OCI-LY3 (cell line): ENCODE data around the gene TSNAX.

Experiments
- H2AFZ ChIP-seq: fragments of 200-600, 300-600 bp; shearing (Covaris generic); 2 replicates; pipeline ENCODE4 v1.6.0; 2014; ENCODE audit warnings: antibody characterized with exemption, low read depth, low read length
- H3K27ac ChIP-seq: fragments of 200-600, 300-600 bp; sonication (generic); 2 replicates; pipeline ENCODE4 v1.5.1; 2014; ENCODE audit warnings: mild to moderate bottlenecking, low read length, moderate library complexity, mixed read lengths
- H3K27me3 ChIP-seq: fragments of 200-600, 300-600 bp; sonication (generic); 2 replicates; pipeline ENCODE4 v1.6.1; 2014; ENCODE audit warnings: low read depth, low read length, mixed read lengths
- H3K36me3 ChIP-seq: fragments of 200-600, 300-600 bp; sonication (generic); replicated peaks from 2 replicates; pipeline ENCODE3; 2014; ENCODE audit warnings: low read depth, low read length, mixed read lengths
- H3K4me1 ChIP-seq: fragments of 300-600, 200-600 bp; sonication (generic); 2 replicates; pipeline ENCODE4 v1.6.1; 2014; ENCODE audit warnings: low read length, mixed read lengths
- H3K4me2 ChIP-seq: fragments of 200-600, 300-600 bp; sonication (generic); 2 replicates; pipeline ENCODE4 v1.6.1; 2014; ENCODE audit warnings: low read length, mixed read lengths
- H3K4me3 ChIP-seq: fragments of 300-600, 200-600 bp; sonication (generic); 2 replicates; pipeline ENCODE4 v1.5.1; 2014; ENCODE audit warnings: antibody characterized with exemption, mild to moderate bottlenecking, low read length, moderate library complexity
- H3K79me2 ChIP-seq: fragments of 300-600, 200-600 bp; shearing (Covaris generic); 2 replicates; pipeline ENCODE4 v1.6.1; 2014; ENCODE audit warnings: mild to moderate bottlenecking, low read length, mixed read lengths
- H3K9ac ChIP-seq: fragments of 300-600, 200-600 bp; shearing (Covaris generic); 2 replicates; pipeline ENCODE4 v1.6.0; 2014; ENCODE audit warnings: mild to moderate bottlenecking, low read length, moderate library complexity
- H3K9me3 ChIP-seq: fragments of 200-600, 300-600 bp; shearing (Covaris generic); 2 replicates; pipeline ENCODE4 v1.6.1; 2014; ENCODE audit warnings: low read length, mixed read lengths; ENCODE audit not compliant: insufficient read depth
- H4K20me1 ChIP-seq: fragments of 200-600, 300-600 bp; sonication (generic); 2 replicates; pipeline ENCODE4 v1.6.1; 2016; ENCODE audit warnings: low read length, mixed read lengths; ENCODE audit not compliant: insufficient read depth
- EZH2phosphoT487 ChIP-seq: fragments of 200-600 bp; shearing (Covaris generic); IDR thresholded peaks from 2 replicates; pipeline ENCODE4 v1.6.1; 2018; ENCODE audit warnings: antibody characterized with exemption, mixed run types, low read depth
- TF ChIP-seq, protein P1 (sequence below): fragments of 200-600, 300-600 bp; sonication (generic); IDR thresholded peaks from 2 replicates; pipeline ENCODE4 v1.5.1; 2014; ENCODE audit warnings: antibody characterized with exemption, low read length, low read depth

Gene TSNAX

DNA sequence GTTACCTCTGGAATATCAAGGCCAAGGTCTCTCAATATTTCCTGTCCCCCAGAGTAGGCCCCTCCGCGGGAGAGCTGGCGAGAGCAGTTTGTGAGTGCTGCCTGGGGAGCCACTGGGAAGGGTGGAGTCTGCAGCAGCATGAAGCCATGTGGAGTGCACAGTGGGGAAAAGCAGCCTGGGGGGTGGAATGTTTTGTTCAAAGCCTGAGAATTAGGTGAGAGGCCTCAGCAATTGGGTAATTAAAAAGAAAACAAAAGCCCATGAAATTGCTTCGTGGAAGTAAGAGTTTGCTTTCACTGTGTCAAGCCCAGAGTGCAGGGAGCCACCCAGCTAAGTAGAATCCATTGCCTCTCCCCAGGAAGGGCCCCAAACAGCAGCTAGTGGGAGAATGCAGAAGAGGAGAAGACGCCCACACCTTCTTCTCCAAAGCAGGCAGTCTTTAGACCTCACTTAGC, 67.9 kb downstream of the TSNAX start:
- Histone ChIP-seq H3K4me2 (no peak overlapping the region), H2AFZ (no peak overlapping the region)

DNA sequence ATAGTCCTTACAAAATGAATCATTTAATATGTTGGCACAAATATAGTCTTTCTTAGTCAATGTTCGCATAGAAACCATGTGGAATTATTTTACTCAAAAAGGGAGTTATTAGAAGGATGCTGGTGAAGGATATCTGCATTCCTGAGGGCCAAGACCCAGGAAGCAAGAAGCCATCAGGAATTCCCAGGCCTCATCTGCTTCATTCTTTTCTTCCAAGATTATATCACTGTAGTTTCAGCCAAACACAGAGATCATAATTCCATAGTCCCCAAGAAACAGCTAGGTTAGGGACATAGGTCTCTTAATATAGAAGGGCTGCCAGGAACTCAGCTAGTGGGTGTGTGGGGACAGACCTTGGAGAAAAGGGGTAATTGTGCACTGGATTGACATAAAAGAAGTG, 69.5 kb downstream of the TSNAX start:
- no peak overlapping the region for H3K9ac ChIP-seq

More for the DNA sequence above, 67.9 kb downstream of the TSNAX start:
- no peak overlapping the region for H3K9ac ChIP-seq
- H3K27me3 ChIP-seq = peaks cover 10% of the 10 kb centered on the region
- TF ChIP-seq EZH2phosphoT487 = no peak
- TF ChIP-seq, protein P1, sequence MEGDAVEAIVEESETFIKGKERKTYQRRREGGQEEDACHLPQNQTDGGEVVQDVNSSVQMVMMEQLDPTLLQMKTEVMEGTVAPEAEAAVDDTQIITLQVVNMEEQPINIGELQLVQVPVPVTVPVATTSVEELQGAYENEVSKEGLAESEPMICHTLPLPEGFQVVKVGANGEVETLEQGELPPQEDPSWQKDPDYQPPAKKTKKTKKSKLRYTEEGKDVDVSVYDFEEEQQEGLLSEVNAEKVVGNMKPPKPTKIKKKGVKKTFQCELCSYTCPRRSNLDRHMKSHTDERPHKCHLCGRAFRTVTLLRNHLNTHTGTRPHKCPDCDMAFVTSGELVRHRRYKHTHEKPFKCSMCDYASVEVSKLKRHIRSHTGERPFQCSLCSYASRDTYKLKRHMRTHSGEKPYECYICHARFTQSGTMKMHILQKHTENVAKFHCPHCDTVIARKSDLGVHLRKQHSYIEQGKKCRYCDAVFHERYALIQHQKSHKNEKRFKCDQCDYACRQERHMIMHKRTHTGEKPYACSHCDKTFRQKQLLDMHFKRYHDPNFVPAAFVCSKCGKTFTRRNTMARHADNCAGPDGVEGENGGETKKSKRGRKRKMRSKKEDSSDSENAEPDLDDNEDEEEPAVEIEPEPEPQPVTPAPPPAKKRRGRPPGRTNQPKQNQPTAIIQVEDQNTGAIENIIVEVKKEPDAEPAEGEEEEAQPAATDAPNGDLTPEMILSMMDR = no peak
- H3K4me3 ChIP-seq = no peak overlapping the region
- peaks cover 9% of the 10 kb centered on the region for H3K4me1 ChIP-seq
- no peaks in the 10 kb centered on the region for H3K36me3 ChIP-seq
- no peaks in the 10 kb centered on the region for H3K9me3 ChIP-seq
- H3K79me2 ChIP-seq = no peaks in the 10 kb centered on the region
- no peak overlapping the region for H3K27ac ChIP-seq
- no peaks in the 10 kb centered on the region for H4K20me1 ChIP-seq

DNA sequence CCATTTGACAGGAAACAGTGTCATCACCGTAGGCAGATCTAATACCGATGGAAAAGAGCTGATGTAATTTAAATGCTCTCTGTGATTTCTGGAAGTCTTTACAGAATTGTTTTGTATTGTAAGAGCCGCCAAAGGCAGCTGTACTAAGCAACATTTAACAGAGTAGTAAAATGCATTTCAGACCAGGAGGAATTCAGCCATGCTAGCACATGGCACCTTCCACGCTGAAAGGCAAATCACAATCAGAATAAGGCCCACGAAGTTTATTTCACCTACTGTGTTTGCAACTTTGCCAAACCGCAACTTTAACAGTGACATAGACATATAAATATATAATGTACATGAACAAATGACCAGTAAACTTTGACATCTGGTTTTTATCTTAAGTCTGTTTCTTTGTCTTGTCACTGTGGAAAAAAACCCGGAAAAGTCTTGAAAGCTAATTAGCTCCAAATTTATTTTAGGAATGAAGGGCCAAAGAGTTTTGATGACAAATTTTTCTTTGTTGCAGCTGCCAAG, 72.0 kb downstream of the TSNAX start:
- Histone ChIP-seq H3K27ac (no peak overlapping the region), H2AFZ (no peak overlapping the region), H3K9ac (no peak overlapping the region)

More for the DNA sequence above, 69.5 kb downstream of the TSNAX start:
- Histone ChIP-seq H3K79me2 (no peaks in the 10 kb centered on the region), H3K36me3 (no peaks in the 10 kb centered on the region), H3K27ac (no peak overlapping the region), H3K9me3 (no peaks in the 10 kb centered on the region), H3K27me3 (peaks cover 19% of the 10 kb centered on the region), H3K4me3 (no peak overlapping the region), H3K4me1 (no peaks in the 10 kb centered on the region), H3K4me2 (no peak overlapping the region), H2AFZ (no peak overlapping the region), H4K20me1 (no peaks in the 10 kb centered on the region)
- TF ChIP-seq, protein P1 = no peak
- no peak for TF ChIP-seq EZH2phosphoT487

DNA sequence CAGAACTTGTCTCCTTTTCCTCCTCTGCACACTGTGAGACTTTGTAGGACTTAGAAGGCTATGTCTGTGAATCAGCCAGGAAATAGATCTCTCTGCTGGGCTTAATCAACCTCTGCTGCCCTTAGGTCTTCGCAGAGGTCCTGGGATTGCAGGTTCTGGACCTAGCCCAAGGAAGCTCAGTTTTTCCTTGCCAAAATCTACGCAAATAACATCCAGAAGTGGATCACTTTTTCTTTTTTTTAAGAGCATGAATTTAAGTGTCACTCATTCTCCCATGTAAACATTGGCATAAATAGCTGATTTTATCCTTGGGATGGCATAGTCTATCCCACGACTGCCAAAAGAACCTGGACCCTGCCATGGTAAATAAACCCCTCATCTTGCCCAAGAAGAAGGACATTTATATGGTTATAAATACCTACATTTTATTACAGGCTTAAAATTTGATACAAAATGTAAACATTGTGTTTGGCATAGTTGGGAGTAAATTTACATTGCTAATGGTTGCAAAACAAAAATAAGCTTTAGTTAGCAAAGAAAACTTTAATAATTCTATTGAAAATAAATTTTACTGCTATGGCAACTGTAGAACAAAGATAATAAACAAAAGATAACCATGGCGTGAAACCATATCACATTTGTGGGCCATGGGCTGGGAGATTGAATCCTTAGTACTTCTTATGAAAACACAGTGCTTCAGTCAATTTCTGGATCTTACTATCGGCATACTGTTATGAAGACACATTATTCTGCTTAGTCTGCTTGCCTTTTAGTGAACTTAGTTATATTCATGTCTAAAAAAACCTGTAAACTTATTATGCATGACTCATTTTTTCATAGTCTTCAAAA, 73.6 kb downstream of the TSNAX start:
- H3K27ac ChIP-seq = no peak overlapping the region
- H4K20me1 ChIP-seq = no peaks in the 10 kb centered on the region; the same call in 1 of the 2 replicates
- no peak overlapping the region for H3K4me2 ChIP-seq

More for the DNA sequence above, 72.0 kb downstream of the TSNAX start:
- Histone ChIP-seq H3K27me3 (peaks cover 26% of the 10 kb centered on the region), H3K79me2 (no peaks in the 10 kb centered on the region), H3K36me3 (no peaks in the 10 kb centered on the region), H3K4me1 (0 out of 2 replicates have a peak, but pooled peaks cover 4% of the 10 kb centered on the region), H4K20me1 (no peaks in the 10 kb centered on the region; the same call in 1 of the 2 replicates), H3K4me3 (no peak overlapping the region), H3K9me3 (no peaks in the 10 kb centered on the region), H3K4me2 (no peak overlapping the region)
- no peak for TF ChIP-seq EZH2phosphoT487
- TF ChIP-seq, protein P1 = no peak

More for the DNA sequence above, 73.6 kb downstream of the TSNAX start:
- no peak for TF ChIP-seq EZH2phosphoT487
- TF ChIP-seq, protein P1 = no peak
- Histone ChIP-seq H3K4me1 (0 out of 2 replicates have a peak, but pooled peaks cover 4% of the 10 kb centered on the region), H3K27me3 (peaks cover 42% of the 10 kb centered on the region), H3K9ac (no peak overlapping the region), H2AFZ (no peak overlapping the region), H3K9me3 (no peaks in the 10 kb centered on the region), H3K4me3 (no peak overlapping the region), H3K36me3 (no peaks in the 10 kb centered on the region), H3K79me2 (no peaks in the 10 kb centered on the region)
